ENCODE measurements around the gene NDUFA11. TPM values are rescaled to one million over a fixed set of nuclear protein-coding genes. Genes with fewer than 3 reads are reported as not detected.
"Not testable (repeated sequence)": the region's sequence is repeated elsewhere in the genome, so short reads cannot be mapped to it uniquely, and the experiment has no call there.

Gene NDUFA11
- total RNA-seq, 1 donor from 2014 or later, result 217 TPM

GRCh38 chr19:5857203-5858081 is 46.1 kb downstream of the NDUFA11 start:
- no peak for TF ChIP-seq CTCF (IDR thresholded peaks at IDR 0.05; ENCODE audit: unreplicated experiment)
- no peaks in the 10 kb centered on the region for H3K9me3 Mint-ChIP-seq (ENCODE audit: low read depth)

GRCh38 chr19:5855151-5855550 is 48.4 kb downstream of the NDUFA11 start:
- not testable (repeated sequence) for H3K36me3 Mint-ChIP-seq (ENCODE audit: insufficient read depth); H3K27ac Mint-ChIP-seq; DNase-seq (ENCODE audit: low spot score, unreplicated experiment); H3K4me3 Mint-ChIP-seq (ENCODE audit: low read depth); H3K4me1 Mint-ChIP-seq (ENCODE audit: low read depth); H3K9me3 Mint-ChIP-seq (ENCODE audit: low read depth)
- peaks cover 23% of the 10 kb centered on the region for H3K27me3 Mint-ChIP-seq

More at GRCh38 chr19:5857203-5858081, 46.1 kb downstream of the NDUFA11 start:
- DNase-seq (ENCODE audit: low spot score, unreplicated experiment), result no peak
- Mint-ChIP-seq H3K27me3 (peaks cover 23% of the 10 kb centered on the region), H3K4me3 (ENCODE audit: low read depth) (no peak overlapping the region), H3K27ac (no peak overlapping the region), H3K4me1 (ENCODE audit: low read depth) (no peaks in the 10 kb centered on the region), H3K36me3 (ENCODE audit: insufficient read depth) (no peaks in the 10 kb centered on the region)

- H3K4me3 Mint-ChIP-seq (ENCODE audit: low read depth); DNase-seq (ENCODE audit: low spot score, unreplicated experiment); H3K9me3 Mint-ChIP-seq (ENCODE audit: low read depth); H3K27ac Mint-ChIP-seq; H3K4me1 Mint-ChIP-seq (ENCODE audit: low read depth); H3K36me3 Mint-ChIP-seq (ENCODE audit: insufficient read depth): not testable (repeated sequence)
- H3K27me3 Mint-ChIP-seq, result peaks cover 20% of the 10 kb centered on the region
Measured at GRCh38 chr19:5854121-5854520, 49.5 kb downstream of the NDUFA11 start.

- H3K27ac Mint-ChIP-seq, result no peak within 1 kb of the TSS
- no peak within 1 kb of the TSS for H3K4me3 Mint-ChIP-seq (ENCODE audit: low read depth)
- peaks cover 20% of the 10 kb centered on the region for H3K27me3 Mint-ChIP-seq
- DNase-seq (ENCODE audit: low spot score, unreplicated experiment), result no peak
- no peaks in the 10 kb centered on the region for H3K4me1 Mint-ChIP-seq (ENCODE audit: low read depth)
- H3K36me3 Mint-ChIP-seq (ENCODE audit: insufficient read depth), result no peaks in the 10 kb centered on the region
- no peaks in the 10 kb centered on the region for H3K9me3 Mint-ChIP-seq (ENCODE audit: low read depth)
- TF ChIP-seq CTCF (IDR thresholded peaks at IDR 0.05; ENCODE audit: unreplicated experiment), result no peak
Measured at GRCh38 chr19:5851302-5851701, 52.3 kb downstream of the NDUFA11 start, which contains the start of gene FUT3. Gene FUT3, minus strand, starts transcription at chr19:5851449.

- no peak overlapping the region for H3K4me3 Mint-ChIP-seq (ENCODE audit: low read depth)
- no peaks in the 10 kb centered on the region for H3K36me3 Mint-ChIP-seq (ENCODE audit: insufficient read depth)
- peaks cover 20% of the 10 kb centered on the region for H3K27me3 Mint-ChIP-seq
- H3K27ac Mint-ChIP-seq, result no peak overlapping the region
- TF ChIP-seq CTCF (IDR thresholded peaks at IDR 0.05; ENCODE audit: unreplicated experiment), result no peak
- H3K9me3 Mint-ChIP-seq (ENCODE audit: low read depth), result no peaks in the 10 kb centered on the region
- no peaks in the 10 kb centered on the region for H3K4me1 Mint-ChIP-seq (ENCODE audit: low read depth)
- DNase-seq (ENCODE audit: low spot score, unreplicated experiment), result no peak
Measured at GRCh38 chr19:5850743-5851293, 52.8 kb downstream of the NDUFA11 start.

GRCh38 chr19:5850189-5850588 is 53.4 kb downstream of the NDUFA11 start:
- no peaks in the 10 kb centered on the region for H3K36me3 Mint-ChIP-seq (ENCODE audit: insufficient read depth)
- H3K27me3 Mint-ChIP-seq, result peaks cover 20% of the 10 kb centered on the region
- no peaks in the 10 kb centered on the region for H3K9me3 Mint-ChIP-seq (ENCODE audit: low read depth)
- no peak for TF ChIP-seq CTCF (IDR thresholded peaks at IDR 0.05; ENCODE audit: unreplicated experiment)
- no peak for DNase-seq (ENCODE audit: low spot score, unreplicated experiment)
- H3K27ac Mint-ChIP-seq, result no peak overlapping the region
- H3K4me1 Mint-ChIP-seq (ENCODE audit: low read depth), result no peaks in the 10 kb centered on the region
- H3K4me3 Mint-ChIP-seq (ENCODE audit: low read depth), result no peak overlapping the region

GRCh38 chr19:5848621-5849020 is 55.0 kb downstream of the NDUFA11 start:
- H3K27ac Mint-ChIP-seq; H3K4me3 Mint-ChIP-seq (ENCODE audit: low read depth); DNase-seq (ENCODE audit: low spot score, unreplicated experiment); H3K9me3 Mint-ChIP-seq (ENCODE audit: low read depth); H3K4me1 Mint-ChIP-seq (ENCODE audit: low read depth); H3K36me3 Mint-ChIP-seq (ENCODE audit: insufficient read depth): not testable (repeated sequence)
- H3K27me3 Mint-ChIP-seq, result peaks cover 15% of the 10 kb centered on the region

- H3K4me3 Mint-ChIP-seq (ENCODE audit: low read depth); H3K27ac Mint-ChIP-seq; H3K36me3 Mint-ChIP-seq (ENCODE audit: insufficient read depth); H3K4me1 Mint-ChIP-seq (ENCODE audit: low read depth); DNase-seq (ENCODE audit: low spot score, unreplicated experiment); H3K27me3 Mint-ChIP-seq; H3K9me3 Mint-ChIP-seq (ENCODE audit: low read depth): not testable (repeated sequence)
Measured at GRCh38 chr19:5847846-5848245, 55.7 kb downstream of the NDUFA11 start.
